Subcutaneous adipose tissue (tissue), 4 donors: ENCODE data around the gene DSTN. TPM values are rescaled to one million over a fixed set of nuclear protein-coding genes. Genes with fewer than 3 reads are reported as not detected.

Source experiments
- CTCF ChIP-seq: fragments of 450-650 bp; IDR thresholded peaks from one replicate; pipeline ENCODE4 v1.5.1; 2016; ENCODE audit warnings: low read depth, mild to moderate bottlenecking, control low read depth, antibody characterized with exemption, moderate library complexity
- total RNA-seq, 4 donors: library from RNA; depleted of rRNA; stranded (reverse); fragments of >200 nt; gene quantifications; one replicate each; pipeline ENCODE4 v1.1.0, GENCODE V29; 2016

DSTN gene
- total RNA-seq, 4 donors from 2014 or later, result 177 to 276 (median 212) TPM

GRCh38 chr20:17655286-17655651, 85.4 kb downstream of the DSTN start:
- no peak for TF ChIP-seq CTCF

- no peak for TF ChIP-seq CTCF
Measured at GRCh38 chr20:17655865-17656479, 86.1 kb downstream of the DSTN start.

- no peak for TF ChIP-seq CTCF
Measured at GRCh38 chr20:17657079-17657825, 87.4 kb downstream of the DSTN start.

- no peak for TF ChIP-seq CTCF
Measured at GRCh38 chr20:17657898-17658647, 88.2 kb downstream of the DSTN start.

GRCh38 chr20:17658648-17658993, 88.7 kb downstream of the DSTN start:
- TF ChIP-seq CTCF, result no peak

Other genes starting within 250 kb of the DSTN start
- 1 to 10 TPM in 1 of 4 donors, under 1 TPM in 3; 0.33 to 1.1 (median 0.64) TPM for gene BFSP1, start 38.7 kb upstream of the DSTN start, total RNA-seq
- gene RRBP1, start 112.2 kb downstream of the DSTN start, total RNA-seq, result 10 to 100 TPM; 45.0 to 71.6 (median 55.2) TPM
- not detected for gene BANF2, start 129.9 kb downstream of the DSTN start, total RNA-seq